Measurements from ENCODE around the gene OR2L5. TPM values are rescaled to one million over a fixed set of nuclear protein-coding genes. Genes with fewer than 3 reads are reported as not detected.

OR2L5 gene
- total and polyA plus RNA-seq, 2 donors (not counting 3 experiments of a cell fraction or from before 2014, with no cell fraction given), result not detected

DNA sequence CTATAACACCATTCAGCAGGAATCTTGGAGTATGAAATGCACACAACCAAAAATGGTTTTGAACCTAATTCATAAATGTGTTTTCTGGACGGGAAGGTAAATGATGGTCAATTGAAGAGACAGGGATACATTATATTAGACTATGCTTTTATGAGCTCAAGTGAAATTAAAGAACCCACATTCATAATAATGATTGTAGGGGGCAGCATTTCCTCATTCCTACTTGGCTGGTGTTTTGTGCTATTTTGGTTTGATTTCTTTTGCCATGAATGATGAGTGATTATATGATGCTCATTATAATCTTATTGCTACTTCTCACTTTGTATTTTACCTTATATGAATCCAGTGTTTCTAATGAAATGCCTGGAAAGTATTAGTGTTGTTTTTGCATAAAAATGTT, 33.5 kb downstream of the OR2L5 start:
- FAIRE-seq (no peak), DNase-seq (ENCODE audit: low read depth, low spot score) (no peak)
- intact Hi-C loops (cut with micrococcal nuclease) (no loop called here), dilution Hi-C loops (cut with MboI; ENCODE audit: extremely low pct_ligation_motif_present, low sequenced_read_pairs) (no loop called here)
- CTCF ChIA-PET, result no interaction called here
- Histone ChIP-seq H3K9me3 (replicated peaks; ENCODE audit: control insufficient read depth, insufficient read depth, low read length) (peaks cover 5% of the 10 kb centered on the region), H3K27ac (ENCODE audit: insufficient read depth, low read depth, low read length) (no peak overlapping the region), H3K27me3 (ENCODE audit: control insufficient read depth in 2 of 2, insufficient read depth in 2 of 2, low read length in 2 of 2) (no peaks in the 10 kb centered on the region), H3K4me3 (replicated peaks in 1 of 3; ENCODE audit: insufficient read depth in 1 of 3, low read depth in 1 of 3, low read length in 3 of 3) (no peak overlapping the region), H3K9ac (replicated peaks; ENCODE audit: extremely low read depth, insufficient read depth, low read length) (no peak overlapping the region), H4K20me1 (replicated peaks; ENCODE audit: control insufficient read depth, extremely low read depth, insufficient read depth, low read length) (no peaks in the 10 kb centered on the region), H3K36me3 (ENCODE audit: control insufficient read depth in 2 of 2, extremely low read depth in 1 of 2, insufficient read depth in 2 of 2, low read length in 2 of 2) (no peaks in the 10 kb centered on the region), H3K4me1 (ENCODE audit: control insufficient read depth, extremely low read depth, insufficient read depth, low read length) (no peaks in the 10 kb centered on the region), H3K9me1 (replicated peaks; ENCODE audit: control insufficient read depth, extremely low read depth, insufficient read depth, low read length) (no peaks in the 10 kb centered on the region), H2AFZ (ENCODE audit: low read depth, low read length) (no peak overlapping the region), H3K4me2 (ENCODE audit: insufficient read depth, low read length) (no peak overlapping the region), H3K79me2 (ENCODE audit: control insufficient read depth, insufficient read depth, low read length) (no peaks in the 10 kb centered on the region)
- POLR2A ChIA-PET, result no interaction called here
- TF ChIP-seq CTCF (IDR thresholded peaks at IDR 0.05; ENCODE audit: extremely low read depth in 1 of 2, insufficient read depth in 1 of 2, low read depth in 1 of 2, low read length in 2 of 2), result no peak
- no peak for TF ChIP-seq GATA2 (IDR thresholded peaks at IDR 0.05; ENCODE audit: insufficient read depth, insufficient read length, low read depth, low read length)
- TF ChIP-seq JUN (IDR thresholded peaks at IDR 0.05; ENCODE audit: borderline replicate concordance, insufficient read depth, insufficient read length, low read depth), result no peak
- TF ChIP-seq MAX (IDR thresholded peaks at IDR 0.05; ENCODE audit: insufficient read depth, insufficient read length), result no peak
- TF ChIP-seq MYC (IDR thresholded peaks at IDR 0.05; ENCODE audit: low read depth, low read length), result no peak
- no peak for TF ChIP-seq POLR2AphosphoS5 (IDR thresholded peaks at IDR 0.05; ENCODE audit: insufficient read depth, low read depth, low read length)
- TF ChIP-seq FOS (IDR thresholded peaks at IDR 0.05; ENCODE audit: borderline replicate concordance, insufficient read depth, low read length), result no peak
- TF ChIP-seq POLR2A (IDR thresholded peaks at IDR 0.05; ENCODE audit: low read depth, low read length), result no peak
- TF ChIP-seq EZH2 (IDR thresholded peaks at IDR 0.05; ENCODE audit: borderline replicate concordance, low read depth, low read length, severe bottlenecking), result no peak
- no TSS peak for BruUV-seq (replicated peaks)
